ENCODE results near the gene SIGLEC10. TPM values are rescaled to one million over a fixed set of nuclear protein-coding genes. Genes with fewer than 3 reads are reported as not detected.

SIGLEC10 gene
- total RNA-seq, 3 donors from 2014 or later (not counting 1 experiment from before 2014, with no cell fraction given): 1.7 to 28.9 (median 6.6) TPM

DNA sequence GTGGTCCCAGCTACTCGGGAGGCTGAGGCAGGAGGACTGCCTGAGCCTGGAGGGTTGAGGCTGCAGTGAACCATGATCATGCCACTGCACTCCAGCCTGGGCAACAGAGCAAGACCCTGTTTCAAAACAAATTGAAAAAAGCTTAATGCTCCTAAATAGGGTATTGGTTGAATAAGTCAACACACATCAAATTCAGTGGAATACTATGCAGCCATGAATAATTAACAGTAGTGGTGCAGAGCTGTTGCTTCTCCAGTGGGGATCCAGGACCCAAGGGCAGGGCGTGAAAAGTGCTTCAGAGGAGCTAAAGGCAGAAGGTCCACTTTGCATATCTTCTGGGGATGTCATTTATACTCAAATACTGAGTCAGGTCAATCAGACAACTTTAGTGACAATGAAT is 22.6 kb upstream of the SIGLEC10 start:
- Histone ChIP-seq H3K36me3 (ENCODE audit: control insufficient read depth, insufficient read depth, low read length) (no peaks in the 10 kb centered on the region), H3K27ac (ENCODE audit: low read length) (no peak overlapping the region), H3K27me3 (ENCODE audit: control insufficient read depth, insufficient read depth, low read length) (peaks cover 4% of the 10 kb centered on the region), H3K4me1 (ENCODE audit: control insufficient read depth, insufficient read depth, low read length) (peaks cover 38% of the 10 kb centered on the region), H3K4me3 (ENCODE audit: low read length) (no peak overlapping the region), H3K9me3 (ENCODE audit: control insufficient read depth, insufficient read depth, low read length) (no peaks in the 10 kb centered on the region)
- H3K9me3 Mint-ChIP-seq: no peaks in the 10 kb centered on the region
- DNase-seq: no peak
- 88% methylated on average over 2 of the region's 2 CpGs for WGBS (ENCODE audit: insufficient coverage)
- peaks cover 11 to 25% of the 10 kb centered on the region in 2 donors for H3K27me3 Mint-ChIP-seq (ENCODE audit: low read depth in 2 of 2)
- intact Hi-C loops (cut with micrococcal nuclease): no loop called here
- H3K36me3 Mint-ChIP-seq: no peaks in the 10 kb centered on the region
- peak overlapping the region; percentile 90 for H3K4me3 Mint-ChIP-seq
- TF ChIP-seq, protein P1, sequence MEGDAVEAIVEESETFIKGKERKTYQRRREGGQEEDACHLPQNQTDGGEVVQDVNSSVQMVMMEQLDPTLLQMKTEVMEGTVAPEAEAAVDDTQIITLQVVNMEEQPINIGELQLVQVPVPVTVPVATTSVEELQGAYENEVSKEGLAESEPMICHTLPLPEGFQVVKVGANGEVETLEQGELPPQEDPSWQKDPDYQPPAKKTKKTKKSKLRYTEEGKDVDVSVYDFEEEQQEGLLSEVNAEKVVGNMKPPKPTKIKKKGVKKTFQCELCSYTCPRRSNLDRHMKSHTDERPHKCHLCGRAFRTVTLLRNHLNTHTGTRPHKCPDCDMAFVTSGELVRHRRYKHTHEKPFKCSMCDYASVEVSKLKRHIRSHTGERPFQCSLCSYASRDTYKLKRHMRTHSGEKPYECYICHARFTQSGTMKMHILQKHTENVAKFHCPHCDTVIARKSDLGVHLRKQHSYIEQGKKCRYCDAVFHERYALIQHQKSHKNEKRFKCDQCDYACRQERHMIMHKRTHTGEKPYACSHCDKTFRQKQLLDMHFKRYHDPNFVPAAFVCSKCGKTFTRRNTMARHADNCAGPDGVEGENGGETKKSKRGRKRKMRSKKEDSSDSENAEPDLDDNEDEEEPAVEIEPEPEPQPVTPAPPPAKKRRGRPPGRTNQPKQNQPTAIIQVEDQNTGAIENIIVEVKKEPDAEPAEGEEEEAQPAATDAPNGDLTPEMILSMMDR (IDR thresholded peaks at IDR 0.05): no peak
- ATAC-seq: no peak
- H3K4me1 Mint-ChIP-seq: peaks cover 41 to 45% of the 10 kb centered on the region in 2 donors
- H3K27ac Mint-ChIP-seq: peak overlapping the region; percentile 91 to 92

GRCh38 chr19:51439021-51439465 is 21.6 kb upstream of the SIGLEC10 start:
- no peak overlapping the region for H3K27ac ChIP-seq (ENCODE audit: low read length)
- H3K4me1 ChIP-seq (ENCODE audit: control insufficient read depth, insufficient read depth, low read length): peaks cover 38% of the 10 kb centered on the region
- Mint-ChIP-seq H3K4me1 (peaks cover 41 to 45% of the 10 kb centered on the region in 2 donors), H3K4me3 (no peak overlapping the region), H3K9me3 (no peaks in the 10 kb centered on the region), H3K36me3 (no peaks in the 10 kb centered on the region), H3K27me3 (ENCODE audit: low read depth in 2 of 2) (peaks cover 11 to 25% of the 10 kb centered on the region in 2 donors), H3K27ac (no peak overlapping the region)
- no peak overlapping the region for H3K4me3 ChIP-seq (ENCODE audit: low read length)
- TF ChIP-seq, protein P1 (IDR thresholded peaks at IDR 0.05): peak; percentile 7
- intact Hi-C loops (cut with micrococcal nuclease): loop anchor here (2.0 kb wide), 1 partner anchor 16 kb away; no protein-coding TSS in a partner anchor
- WGBS (ENCODE audit: insufficient coverage): 93% methylated on average over 4 of the region's 5 CpGs
- peaks cover 4% of the 10 kb centered on the region for H3K27me3 ChIP-seq (ENCODE audit: control insufficient read depth, insufficient read depth, low read length)
- no peak for ATAC-seq
- DNase-seq: peak in 1 of 2 donors; percentile 74
- H3K36me3 ChIP-seq (ENCODE audit: control insufficient read depth, insufficient read depth, low read length): no peaks in the 10 kb centered on the region
- no peaks in the 10 kb centered on the region for H3K9me3 ChIP-seq (ENCODE audit: control insufficient read depth, insufficient read depth, low read length)

DNA sequence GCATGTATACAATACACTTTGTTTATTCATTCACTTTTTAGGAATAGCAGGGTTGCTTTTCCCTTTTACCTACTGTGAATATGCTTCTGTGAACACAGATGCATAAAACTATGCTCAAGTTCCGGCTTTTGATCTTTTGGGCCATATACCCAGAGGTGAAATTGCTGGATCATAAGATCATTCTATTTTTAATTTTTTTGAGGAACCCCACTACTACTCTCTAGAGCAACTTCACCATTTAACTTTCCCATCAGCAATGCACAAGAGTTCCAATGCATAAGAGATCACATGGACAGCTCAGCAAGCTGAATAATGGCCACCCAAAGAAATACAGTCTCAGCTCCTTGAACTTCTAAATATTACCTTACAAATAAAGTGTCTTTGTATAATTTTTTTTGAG is 17.0 kb upstream of the SIGLEC10 start:
- peaks cover 11% of the 10 kb centered on the region for H3K4me1 ChIP-seq (ENCODE audit: control insufficient read depth, insufficient read depth, low read length)
- no peak overlapping the region for H3K27ac ChIP-seq (ENCODE audit: low read length)
- H3K36me3 Mint-ChIP-seq: no peaks in the 10 kb centered on the region
- intact Hi-C loops (cut with micrococcal nuclease): no loop called here
- TF ChIP-seq, protein P1 (IDR thresholded peaks at IDR 0.05): no peak
- no peaks in the 10 kb centered on the region for H3K36me3 ChIP-seq (ENCODE audit: control insufficient read depth, insufficient read depth, low read length)
- DNase-seq (no peak), ATAC-seq (no peak)
- no peak overlapping the region for H3K4me3 ChIP-seq (ENCODE audit: low read length)
- peaks cover 11 to 31% of the 10 kb centered on the region in 2 donors for H3K27me3 Mint-ChIP-seq (ENCODE audit: low read depth in 2 of 2)
- 100% methylated on average over 1 of the region's 1 CpG for WGBS (ENCODE audit: insufficient coverage)
- H3K27ac Mint-ChIP-seq: no peak overlapping the region
- no peaks in the 10 kb centered on the region for H3K9me3 Mint-ChIP-seq
- peaks cover 12 to 14% of the 10 kb centered on the region in 2 donors for H3K4me1 Mint-ChIP-seq
- H3K27me3 ChIP-seq (ENCODE audit: control insufficient read depth, insufficient read depth, low read length): peaks cover 2% of the 10 kb centered on the region
- no peak overlapping the region for H3K4me3 Mint-ChIP-seq
- no peaks in the 10 kb centered on the region for H3K9me3 ChIP-seq (ENCODE audit: control insufficient read depth, insufficient read depth, low read length)

DNA sequence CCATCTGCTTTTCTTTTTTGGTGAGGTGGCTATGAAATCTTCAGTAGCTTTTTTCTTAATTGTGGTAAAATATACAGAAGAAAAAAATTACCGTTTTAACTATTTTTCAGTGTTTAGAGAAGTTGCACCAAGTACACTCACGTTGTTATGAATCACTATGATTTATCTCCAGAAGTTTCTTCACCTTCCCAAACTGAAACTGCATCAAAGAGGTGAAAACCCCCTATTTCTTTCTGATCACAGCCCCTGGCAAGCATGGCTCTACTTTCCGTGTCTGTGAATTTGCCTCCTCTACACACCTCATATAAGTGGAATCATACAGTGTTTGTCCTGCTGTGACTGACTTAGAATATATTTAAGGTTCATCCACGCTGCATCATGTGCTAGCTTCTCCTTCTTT is 15.6 kb upstream of the SIGLEC10 start:
- no peaks in the 10 kb centered on the region for H3K36me3 Mint-ChIP-seq
- H3K9me3 Mint-ChIP-seq: no peaks in the 10 kb centered on the region

More for the DNA sequence above, 15.6 kb upstream of the SIGLEC10 start:
- Mint-ChIP-seq H3K27me3 (ENCODE audit: low read depth in 2 of 2) (peaks cover 18 to 28% of the 10 kb centered on the region in 2 donors), H3K27ac (no peak overlapping the region), H3K4me1 (peaks cover 1 to 2% of the 10 kb centered on the region in 2 donors), H3K4me3 (no peak overlapping the region)
- intact Hi-C loops (cut with micrococcal nuclease): no loop called here
- H3K4me1 ChIP-seq (ENCODE audit: control insufficient read depth, insufficient read depth, low read length): peaks cover under 1% of the 10 kb centered on the region
- no peak for DNase-seq
- no peaks in the 10 kb centered on the region for H3K9me3 ChIP-seq (ENCODE audit: control insufficient read depth, insufficient read depth, low read length)
- 22% methylated on average over 2 of the region's 4 CpGs for WGBS (ENCODE audit: insufficient coverage)
- H3K36me3 ChIP-seq (ENCODE audit: control insufficient read depth, insufficient read depth, low read length): no peaks in the 10 kb centered on the region
- no peak for ATAC-seq
- H3K27ac ChIP-seq (ENCODE audit: low read length): no peak overlapping the region
- H3K27me3 ChIP-seq (ENCODE audit: control insufficient read depth, insufficient read depth, low read length): peaks cover 2% of the 10 kb centered on the region
- no peak overlapping the region for H3K4me3 ChIP-seq (ENCODE audit: low read length)
- TF ChIP-seq, protein P1 (IDR thresholded peaks at IDR 0.05): no peak
